NCI-H524 treated with DMSO at 0.1 percent for 48 hours (cell line): ENCODE data around the gene CPT1B.
"Not testable (repeated sequence)": the region's sequence is repeated elsewhere in the genome, so short reads cannot be mapped to it uniquely, and the experiment has no call there.

Source experiments
- DNase-seq: peaks from one replicate; lab custom pipeline; 2025; lab: John Stamatoyannopoulos, UW

CPT1B gene

GRCh38 chr22:50577987-50578775 is at the start of gene CPT1B:
Gene CPT1B (minus strand): TSS chr22:50578427. CDS start chr22:50577915, 512 bp downstream.
- DNase-seq = no peak

DNA sequence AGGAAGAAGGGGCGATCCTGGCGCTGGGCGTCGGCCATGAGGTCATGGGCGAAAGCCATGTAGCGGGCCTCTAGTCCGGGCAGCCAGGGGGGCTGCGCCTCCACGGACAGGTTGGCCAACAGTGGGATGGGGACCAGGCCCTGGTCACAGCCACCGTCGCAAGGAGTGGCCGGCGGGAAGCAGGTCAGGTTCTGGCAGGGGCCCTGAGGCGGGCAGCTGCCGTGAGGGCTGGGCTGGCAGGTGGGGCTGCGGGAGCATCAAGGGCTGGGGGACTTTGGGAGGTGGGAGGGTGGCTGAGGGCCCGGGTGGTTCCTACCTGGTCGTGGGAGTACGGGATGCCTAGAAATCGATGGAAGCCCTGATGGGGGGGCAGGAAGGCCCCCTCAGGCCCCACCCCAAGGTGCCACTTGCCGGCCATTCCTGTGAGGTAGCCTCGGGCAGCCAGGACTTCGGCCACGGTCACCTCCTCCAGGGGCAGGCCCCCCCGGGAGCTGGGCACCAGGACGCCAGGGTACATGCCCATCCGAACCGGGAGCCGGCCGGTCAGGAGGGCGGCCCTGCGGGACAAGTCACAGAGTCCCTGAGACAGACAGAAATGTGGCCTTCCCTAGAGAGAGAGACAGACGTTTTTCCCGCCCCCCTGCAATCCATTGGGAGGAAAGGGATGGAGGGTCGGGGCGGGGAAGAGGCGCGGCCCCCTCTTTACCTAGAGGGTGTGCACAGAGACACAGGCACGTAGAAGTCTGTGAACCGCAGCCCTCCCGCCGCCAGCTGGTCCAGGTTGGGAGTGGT is 48.8 kb upstream of the CPT1B start:
- DNase-seq = no peak

GRCh38 chr22:50626314-50626849 is 48.2 kb upstream of the CPT1B start:
- DNase-seq = no peak

DNA sequence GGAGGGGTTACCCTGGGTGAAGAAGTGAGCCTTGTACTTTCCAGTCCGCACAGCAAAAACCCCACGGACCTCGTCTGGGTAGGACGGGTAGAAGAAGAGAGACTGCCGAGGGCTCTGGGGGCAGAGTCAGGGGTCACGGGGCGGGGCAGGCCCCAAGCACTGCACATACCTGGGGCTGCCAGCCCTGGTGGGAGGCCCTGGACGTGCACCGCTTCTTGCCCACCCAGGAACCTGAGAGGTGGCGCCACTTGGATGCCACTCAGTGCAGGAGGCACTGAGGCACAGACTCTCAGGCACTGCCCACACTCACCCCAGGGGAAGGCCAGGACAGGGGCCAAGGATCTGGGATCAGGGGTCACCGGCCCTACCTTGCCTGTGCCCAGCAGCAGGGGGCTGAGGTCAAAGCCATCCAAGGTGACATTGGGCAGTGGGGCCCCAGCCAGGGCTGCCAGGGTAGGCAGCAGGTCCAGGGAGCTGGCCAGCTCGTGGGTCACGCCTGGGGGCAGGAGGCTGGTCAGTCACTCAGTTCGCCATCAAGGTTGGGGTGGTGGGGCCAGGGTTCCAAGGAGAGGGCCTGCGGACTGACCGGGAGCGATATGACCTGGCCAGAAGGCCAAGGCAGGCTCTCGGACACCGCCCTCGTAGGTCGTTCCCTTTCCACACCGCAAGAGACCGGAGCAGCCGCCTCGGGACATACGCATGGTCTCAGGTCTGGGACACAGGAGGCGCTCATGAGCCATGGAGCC is 47.5 kb upstream of the CPT1B start:
- DNase-seq = no peak

DNA sequence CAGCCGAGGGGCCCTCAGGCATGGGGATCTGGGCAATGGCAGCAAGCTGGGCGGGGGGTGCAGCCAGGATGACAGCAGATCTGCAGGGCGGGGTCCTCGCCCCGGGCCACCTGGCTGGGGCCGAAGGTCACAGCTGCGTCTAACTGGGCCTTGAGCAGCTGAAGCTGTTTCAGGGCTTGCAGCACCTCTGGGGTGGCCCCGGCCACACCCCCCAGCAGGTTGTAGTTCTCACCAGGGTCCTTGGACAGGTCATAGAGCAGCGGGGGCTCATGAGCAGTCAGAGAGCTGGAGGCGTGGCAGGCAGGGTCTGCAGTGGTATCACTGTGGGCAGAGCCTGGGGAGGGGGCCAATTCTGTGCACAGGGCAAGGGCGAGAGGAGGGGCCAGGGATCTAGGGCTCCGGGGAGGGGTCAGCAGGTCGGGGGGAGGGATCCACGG is 46.9 kb upstream of the CPT1B start:
- DNase-seq = no peak

DNA sequence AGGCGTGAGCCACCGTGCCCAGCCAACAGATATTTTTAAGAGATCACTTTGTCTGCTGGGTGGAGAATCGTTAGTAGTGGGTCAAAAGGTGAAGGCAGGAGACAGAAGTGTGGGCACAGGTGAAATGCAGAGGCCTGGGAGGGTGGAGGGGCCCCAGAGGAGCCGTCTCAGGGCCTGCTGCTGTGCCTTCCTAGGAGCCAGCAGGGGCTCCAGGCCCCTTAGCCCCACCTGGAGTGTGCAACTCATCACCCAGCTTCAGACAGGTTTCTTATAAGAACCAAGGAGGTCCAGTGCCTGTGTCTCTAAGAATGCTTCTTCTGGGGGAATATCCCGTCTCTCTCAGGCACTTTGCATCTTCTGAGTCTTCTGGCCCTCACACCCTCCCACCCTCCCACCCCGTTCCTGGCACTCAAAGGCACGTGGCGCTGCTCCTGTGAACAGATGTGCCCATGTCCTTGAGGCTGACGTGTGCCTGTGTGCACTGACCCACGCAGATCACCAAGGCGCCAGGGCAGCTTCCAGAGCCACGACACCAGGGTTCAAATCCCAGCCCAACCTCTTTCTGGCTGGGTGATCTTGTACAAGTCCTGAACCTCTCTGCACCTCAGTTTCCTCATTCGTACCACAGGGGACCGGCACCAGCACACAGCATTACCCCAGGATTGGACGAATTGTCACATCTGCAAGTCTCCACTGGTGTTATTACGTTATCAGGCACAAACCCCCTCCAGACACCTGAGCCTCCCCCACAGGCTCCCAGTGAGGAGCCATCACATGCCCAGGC is 46.3 kb upstream of the CPT1B start:
- DNase-seq = no peak

GRCh38 chr22:50622723-50623327 is 44.6 kb upstream of the CPT1B start:
- DNase-seq = no peak

DNA sequence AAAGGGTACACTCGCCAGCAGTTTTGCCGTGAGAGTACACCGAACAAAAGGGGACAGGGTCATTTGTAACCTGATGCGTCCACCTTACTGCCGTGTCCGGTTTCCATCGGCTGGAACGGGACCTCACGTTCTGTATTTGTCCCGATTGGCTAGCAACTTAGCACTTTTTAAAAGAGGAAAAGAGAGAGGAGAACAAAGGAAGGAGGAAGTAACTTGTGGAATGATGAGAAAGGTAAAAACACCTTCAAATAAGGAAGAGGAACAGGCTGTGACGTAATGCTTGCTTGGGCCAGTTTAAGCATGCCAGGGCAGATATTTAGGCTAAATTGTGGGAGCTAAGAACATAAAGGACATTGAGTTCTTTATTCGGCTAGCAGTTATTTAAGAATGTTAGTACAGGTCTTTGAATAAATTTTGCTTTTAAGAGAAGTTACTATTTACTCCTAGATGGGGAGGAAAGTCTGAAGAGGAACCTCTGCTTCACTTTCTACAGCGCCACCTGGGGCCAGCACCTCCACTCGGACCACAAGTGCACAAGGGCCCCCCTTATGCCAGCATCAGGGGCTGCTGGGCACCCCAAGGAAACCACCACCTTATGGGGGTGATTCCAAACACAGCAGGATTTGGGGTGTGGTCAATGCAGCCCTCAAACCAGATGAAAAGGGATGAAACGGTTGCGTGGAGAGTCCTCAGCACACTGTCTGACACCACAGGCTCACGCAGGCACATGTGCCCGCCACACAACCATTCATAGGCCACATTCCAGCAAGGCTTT is 43.9 kb upstream of the CPT1B start:
- DNase-seq = no peak

DNA sequence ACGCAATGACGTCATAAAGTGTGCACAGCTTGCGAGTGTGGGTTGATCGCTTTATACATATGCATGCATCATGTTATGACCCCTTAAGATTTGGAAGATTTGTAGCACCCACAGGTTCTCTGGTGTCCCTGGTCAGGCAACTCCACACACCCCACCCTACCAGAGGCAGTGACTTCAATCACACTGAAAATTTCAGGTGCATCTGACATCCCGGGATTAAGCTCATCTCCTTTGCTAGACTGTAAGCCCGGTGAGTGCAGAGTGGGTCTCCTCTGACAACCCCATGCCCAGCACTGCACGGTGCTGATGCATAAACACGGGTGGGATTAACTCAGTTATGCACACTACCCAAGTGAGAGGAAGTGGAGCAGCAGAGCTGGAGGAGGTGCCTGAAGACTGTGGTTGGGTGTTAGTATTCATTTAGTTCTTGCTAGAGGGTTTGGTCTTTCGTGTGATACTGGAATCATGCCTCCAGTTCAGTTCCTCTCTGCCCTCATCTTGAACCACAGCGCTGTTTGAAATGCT is 43.2 kb upstream of the CPT1B start:
- DNase-seq = no peak

DNA sequence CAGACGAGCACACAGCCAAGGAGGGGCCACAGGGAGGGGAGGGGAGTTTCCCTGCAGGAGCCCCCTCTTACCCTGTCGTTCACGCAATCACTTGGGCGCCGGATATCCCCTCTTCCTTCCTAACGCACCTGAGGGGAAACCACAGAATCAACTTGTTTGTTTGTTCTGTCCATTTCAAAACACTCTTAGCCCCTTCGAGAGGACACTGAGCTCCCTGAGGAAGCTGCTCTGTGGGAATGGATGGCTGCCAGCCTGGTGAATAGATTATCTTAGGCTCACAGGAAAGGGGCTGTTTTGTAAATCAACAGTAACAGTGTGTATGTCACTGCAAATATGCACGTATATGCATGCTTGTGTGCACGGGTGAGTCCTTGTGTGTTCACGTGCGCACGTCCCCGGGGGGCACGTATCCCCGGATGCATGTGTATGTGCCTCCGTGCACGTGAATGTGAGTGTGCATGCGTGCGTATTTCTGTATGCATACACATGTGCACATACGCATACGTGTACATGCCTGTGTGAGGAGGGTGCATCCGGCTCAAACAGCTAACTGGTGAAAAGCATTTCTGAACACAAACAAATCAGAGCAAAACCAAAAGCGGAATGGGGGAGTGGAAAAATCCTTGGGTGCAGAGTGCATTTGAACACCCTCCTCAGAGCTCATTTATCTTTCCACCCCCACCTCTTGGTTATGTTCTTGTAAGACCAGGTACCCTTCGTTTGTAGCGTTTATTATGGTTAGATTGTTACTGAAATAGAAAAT is 42.5 kb upstream of the CPT1B start:
- DNase-seq = peak; percentile 16

GRCh38 chr22:50614296-50614695 is 36.1 kb upstream of the CPT1B start:
- DNase-seq = not testable (repeated sequence)

GRCh38 chr22:50613291-50613981 is 35.2 kb upstream of the CPT1B start:
- no peak for DNase-seq

- DNase-seq = no peak
Measured at GRCh38 chr22:50612528-50613221, 34.4 kb upstream of the CPT1B start.

GRCh38 chr22:50612168-50612527 is 33.9 kb upstream of the CPT1B start:
- DNase-seq = no peak

GRCh38 chr22:50611341-50612060 is 33.3 kb upstream of the CPT1B start:
- DNase-seq = no peak

GRCh38 chr22:50610581-50610980 is 32.4 kb upstream of the CPT1B start:
- DNase-seq = no peak

GRCh38 chr22:50610041-50610451 is 31.8 kb upstream of the CPT1B start:
- DNase-seq = no peak
